LNCAP (cell line): Measurements from ENCODE around the gene NHSL1.

Experiments used
- CTCF ChIP-seq: fragments of 450-650 bp; IDR thresholded peaks from 2 replicates; pipeline ENCODE4 v1.5.1; 2017; ENCODE audit warnings: mild to moderate bottlenecking

NHSL1 gene

GRCh38 chr6:138523347-138524210, 24.3 kb upstream of the NHSL1 start:
- no peak for TF ChIP-seq CTCF

- TF ChIP-seq CTCF: no peak
Observed at GRCh38 chr6:138522611-138523010, 23.3 kb upstream of the NHSL1 start.

- TF ChIP-seq CTCF: no peak
Observed at GRCh38 chr6:138521790-138522189, 22.5 kb upstream of the NHSL1 start.

GRCh38 chr6:138520463-138520862, 21.2 kb upstream of the NHSL1 start:
- TF ChIP-seq CTCF: peak; percentile 52

- TF ChIP-seq CTCF: no peak
Observed at GRCh38 chr6:138518054-138518453, 18.8 kb upstream of the NHSL1 start.

- TF ChIP-seq CTCF: peak; percentile 54
Observed at GRCh38 chr6:138517635-138518034, 18.3 kb upstream of the NHSL1 start.

- no peak for TF ChIP-seq CTCF
Observed at GRCh38 chr6:138515657-138516248, 16.5 kb upstream of the NHSL1 start.
